OCI-LY1 (cell line): ENCODE measurements around the gene EXOC6B.

Source experiments
- H2AFZ ChIP-seq: fragments of 200-600 bp; sonication (generic), shearing (Covaris generic); 2 replicates; pipeline ENCODE4 v1.6.0; 2014; ENCODE audit warnings: antibody characterized with exemption, mild to moderate bottlenecking, low read length
- H3F3A ChIP-seq: fragments of 200-600 bp; sonication (generic), shearing (Covaris generic); 2 replicates; pipeline ENCODE4 v1.6.0; 2014; ENCODE audit warnings: mild to moderate bottlenecking, antibody characterized with exemption, low read length, moderate library complexity; ENCODE audit not compliant: insufficient read depth
- H3K27ac ChIP-seq: fragments of 200-600 bp; sonication (generic); 2 replicates; pipeline ENCODE4 v1.5.1; 2014; ENCODE audit warnings: low read length, mixed run types, mild to moderate bottlenecking, low read depth; ENCODE audit not compliant: poor library complexity, severe bottlenecking
- H3K27me3 ChIP-seq: fragments of 200-600 bp; sonication (generic); 2 replicates; pipeline ENCODE4 v1.6.0; 2014; ENCODE audit warnings: antibody characterized with exemption, mild to moderate bottlenecking, low read length, moderate library complexity; ENCODE audit not compliant: insufficient read depth
- H3K36me3 ChIP-seq: fragments of 200-600 bp; sonication (generic); 2 replicates; pipeline ENCODE4 v1.6.1; 2014; ENCODE audit warnings: mild to moderate bottlenecking, antibody characterized with exemption, low read length, moderate library complexity, mixed read lengths; ENCODE audit not compliant: insufficient read depth
- H3K4me1 ChIP-seq: fragments of 200-600 bp; sonication (generic); 2 replicates; pipeline ENCODE4 v1.5.1; 2014; ENCODE audit warnings: mild to moderate bottlenecking, low read length, moderate library complexity; ENCODE audit not compliant: insufficient read depth, severe bottlenecking
- H3K4me2 ChIP-seq: fragments of 200-600 bp; sonication (generic), shearing (Covaris generic); 2 replicates; pipeline ENCODE4 v1.6.1; 2014; ENCODE audit warnings: low read length
- H3K4me3 ChIP-seq: fragments of 200-600 bp; sonication (generic); 2 replicates; pipeline ENCODE4 v1.5.1; 2014; ENCODE audit warnings: low read length, low read depth, mild to moderate bottlenecking, mixed read lengths; ENCODE audit not compliant: poor library complexity, severe bottlenecking
- H3K79me2 ChIP-seq: fragments of 200-600 bp; shearing (Covaris generic); 2 replicates; pipeline ENCODE4 v1.6.1; 2016; ENCODE audit warnings: mixed run types, low read length, mixed read lengths; ENCODE audit not compliant: insufficient read depth
- H3K9ac ChIP-seq: fragments of 200-600 bp; sonication (generic), shearing (Covaris generic); 2 replicates; pipeline ENCODE4 v1.6.1; 2014; ENCODE audit warnings: mild to moderate bottlenecking, low read length, mixed read lengths
- H3K9me2 ChIP-seq: fragments of 200-600 bp; sonication (generic), shearing (Covaris generic); 2 replicates; pipeline ENCODE4 v1.6.1; 2014; ENCODE audit warnings: low read depth, mild to moderate bottlenecking, low read length, mixed read lengths
- H3K9me3 ChIP-seq: fragments of 200-600 bp; shearing (Covaris generic); 2 replicates; pipeline ENCODE4 v1.6.1; 2014; ENCODE audit warnings: low read length, mixed read lengths
- H4K20me1 ChIP-seq: fragments of 200-600 bp; sonication (generic), shearing (Covaris generic); 2 replicates; pipeline ENCODE4 v1.6.0; 2016; ENCODE audit warnings: mild to moderate bottlenecking, low read length; ENCODE audit not compliant: insufficient read depth
- EZH2 ChIP-seq: fragments of 200-600 bp; sonication (generic), shearing (Covaris generic); IDR thresholded peaks from 2 replicates; pipeline ENCODE4 v1.8.0; 2017; ENCODE audit warnings: borderline replicate concordance, mixed run types, mild to moderate bottlenecking, antibody characterized with exemption, low read length, moderate library complexity, mixed read lengths
- TF ChIP-seq, protein P1 (sequence below): fragments of 200-600 bp; sonication (generic), shearing (Covaris generic); IDR thresholded peaks from 2 replicates; pipeline ENCODE4 v1.5.1; 2017; ENCODE audit warnings: mild to moderate bottlenecking, antibody characterized with exemption, low read length, moderate library complexity, mixed read lengths

EXOC6B gene

DNA sequence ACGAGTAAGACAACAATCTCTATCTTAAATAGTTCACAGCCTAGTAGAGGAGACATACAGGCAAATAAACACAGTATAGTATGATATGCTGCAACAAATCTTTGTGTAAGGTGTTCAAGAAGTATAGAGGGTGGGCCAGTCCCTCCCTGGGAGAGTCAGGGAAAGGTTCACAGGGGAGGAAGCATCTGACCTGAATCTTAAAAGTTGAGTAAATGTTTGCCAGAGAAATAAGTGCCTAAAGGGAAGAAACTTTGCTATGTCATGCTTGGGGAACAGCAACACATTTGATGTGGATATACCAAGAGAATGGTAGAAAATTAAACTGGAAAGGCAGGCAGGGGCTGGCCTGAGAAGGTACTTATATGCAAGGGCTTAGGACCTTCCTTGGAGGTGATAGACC lies 552.4 kb downstream of the EXOC6B start:
- Histone ChIP-seq H4K20me1 (no peaks in the 10 kb centered on the region), H3K9ac (no peak overlapping the region), H3K4me1 (no peaks in the 10 kb centered on the region), H3K9me2 (no peaks in the 10 kb centered on the region), H3K9me3 (no peaks in the 10 kb centered on the region), H3K4me3 (no peak overlapping the region), H3F3A (no peaks in the 10 kb centered on the region), H3K36me3 (no peaks in the 10 kb centered on the region), H2AFZ (no peak overlapping the region), H3K4me2 (no peak overlapping the region), H3K79me2 (no peaks in the 10 kb centered on the region), H3K27me3 (no peaks in the 10 kb centered on the region), H3K27ac (no peak overlapping the region)
- no peak for TF ChIP-seq EZH2
- TF ChIP-seq, protein P1, sequence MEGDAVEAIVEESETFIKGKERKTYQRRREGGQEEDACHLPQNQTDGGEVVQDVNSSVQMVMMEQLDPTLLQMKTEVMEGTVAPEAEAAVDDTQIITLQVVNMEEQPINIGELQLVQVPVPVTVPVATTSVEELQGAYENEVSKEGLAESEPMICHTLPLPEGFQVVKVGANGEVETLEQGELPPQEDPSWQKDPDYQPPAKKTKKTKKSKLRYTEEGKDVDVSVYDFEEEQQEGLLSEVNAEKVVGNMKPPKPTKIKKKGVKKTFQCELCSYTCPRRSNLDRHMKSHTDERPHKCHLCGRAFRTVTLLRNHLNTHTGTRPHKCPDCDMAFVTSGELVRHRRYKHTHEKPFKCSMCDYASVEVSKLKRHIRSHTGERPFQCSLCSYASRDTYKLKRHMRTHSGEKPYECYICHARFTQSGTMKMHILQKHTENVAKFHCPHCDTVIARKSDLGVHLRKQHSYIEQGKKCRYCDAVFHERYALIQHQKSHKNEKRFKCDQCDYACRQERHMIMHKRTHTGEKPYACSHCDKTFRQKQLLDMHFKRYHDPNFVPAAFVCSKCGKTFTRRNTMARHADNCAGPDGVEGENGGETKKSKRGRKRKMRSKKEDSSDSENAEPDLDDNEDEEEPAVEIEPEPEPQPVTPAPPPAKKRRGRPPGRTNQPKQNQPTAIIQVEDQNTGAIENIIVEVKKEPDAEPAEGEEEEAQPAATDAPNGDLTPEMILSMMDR: no peak

DNA sequence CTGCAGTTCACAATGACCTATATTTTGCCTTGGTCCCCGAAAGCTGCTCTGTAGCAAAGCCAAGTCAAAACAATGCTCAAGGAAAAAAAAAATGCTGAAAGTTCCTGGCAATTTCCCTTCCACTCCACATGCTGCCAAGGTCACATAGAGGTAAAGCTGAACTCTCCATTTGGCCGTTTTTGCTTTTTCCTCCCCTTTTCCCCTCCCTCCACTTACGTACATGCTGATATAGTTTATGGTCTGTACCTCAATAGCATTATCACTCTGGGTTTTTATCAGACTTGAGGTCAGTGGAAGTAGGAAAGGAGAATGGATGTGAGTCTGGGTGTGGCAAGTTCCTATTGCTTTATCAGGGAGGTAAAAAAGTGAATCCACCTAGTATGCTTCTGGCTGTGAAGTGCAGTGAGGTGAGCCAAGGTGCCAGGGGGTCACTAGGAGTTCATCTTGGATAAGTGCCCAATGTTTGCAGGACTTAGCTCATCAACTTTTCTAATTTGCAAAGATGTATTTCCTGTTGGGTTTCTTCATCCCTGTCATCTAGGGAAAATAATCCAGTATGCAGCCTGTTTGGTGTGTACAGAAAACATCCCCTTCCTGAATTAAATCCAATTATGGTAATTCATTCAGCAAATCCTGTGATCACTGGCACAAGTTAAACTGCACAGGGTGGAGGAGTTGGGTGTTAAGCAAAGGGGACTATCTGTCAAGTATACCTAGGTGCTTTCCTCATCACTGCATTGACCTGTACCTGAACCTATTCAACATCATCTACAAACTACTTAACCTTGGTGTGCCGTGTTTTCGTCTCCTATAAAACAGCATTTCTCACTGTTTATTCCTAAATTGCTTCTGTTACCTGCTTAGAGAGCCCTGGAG lies 553.8 kb downstream of the EXOC6B start:
- H3F3A ChIP-seq: no peaks in the 10 kb centered on the region
- H3K9me3 ChIP-seq: no peaks in the 10 kb centered on the region
- no peak overlapping the region for H3K9ac ChIP-seq
- H3K4me2 ChIP-seq: no peak overlapping the region
- H3K27ac ChIP-seq: no peak overlapping the region
- no peaks in the 10 kb centered on the region for H4K20me1 ChIP-seq
- H2AFZ ChIP-seq: no peak overlapping the region
- TF ChIP-seq EZH2: no peak
- TF ChIP-seq, protein P1: no peak
- no peaks in the 10 kb centered on the region for H3K36me3 ChIP-seq
- no peaks in the 10 kb centered on the region for H3K27me3 ChIP-seq
- no peaks in the 10 kb centered on the region for H3K9me2 ChIP-seq
- H3K79me2 ChIP-seq: no peaks in the 10 kb centered on the region
- no peaks in the 10 kb centered on the region for H3K4me1 ChIP-seq
- no peak overlapping the region for H3K4me3 ChIP-seq

DNA sequence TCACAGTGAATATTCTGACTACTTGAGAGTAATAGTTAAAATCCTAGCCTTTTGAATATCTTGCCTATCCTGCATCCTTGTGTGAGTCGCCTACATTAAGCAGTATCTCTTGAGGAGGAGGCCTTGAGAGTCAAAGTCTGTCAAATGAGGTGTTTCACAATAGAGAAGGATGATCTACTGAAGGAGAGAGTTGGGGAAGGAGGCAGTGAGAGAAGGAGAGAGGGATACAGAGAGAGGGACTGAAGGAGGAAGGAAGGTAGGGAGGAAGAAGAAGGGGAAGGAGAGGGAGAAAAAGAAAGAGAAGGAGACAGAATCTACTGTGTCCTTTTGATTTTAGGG lies 554.6 kb downstream of the EXOC6B start:
- H2AFZ ChIP-seq: no peak overlapping the region
- no peak overlapping the region for H3K4me3 ChIP-seq
- no peaks in the 10 kb centered on the region for H3K4me1 ChIP-seq
- no peaks in the 10 kb centered on the region for H3K79me2 ChIP-seq
- H3K36me3 ChIP-seq: no peaks in the 10 kb centered on the region
- H4K20me1 ChIP-seq: no peaks in the 10 kb centered on the region
- H3K4me2 ChIP-seq: no peak overlapping the region
- H3K9me2 ChIP-seq: no peaks in the 10 kb centered on the region
- H3K9me3 ChIP-seq: no peaks in the 10 kb centered on the region
- no peak overlapping the region for H3K27ac ChIP-seq
- H3K9ac ChIP-seq: no peak overlapping the region
- TF ChIP-seq, protein P1: no peak
- TF ChIP-seq EZH2: no peak
- H3F3A ChIP-seq: no peaks in the 10 kb centered on the region
- no peaks in the 10 kb centered on the region for H3K27me3 ChIP-seq
